ENCODE measurements around the gene AASS. TPM values are rescaled to one million over a fixed set of nuclear protein-coding genes. Genes with fewer than 3 reads are reported as not detected.

The AASS gene
- total RNA-seq, 1 experiment from 2014 or later = not detected

GRCh38 chr7:122055073-122055472 lies 89.0 kb downstream of the AASS start:
- H3K9ac ChIP-seq (ENCODE audit: low read length) = no peak overlapping the region
- no peak for DNase-seq
- H2AFZ ChIP-seq (ENCODE audit: low read length) = no peak overlapping the region
- H3K36me3 ChIP-seq (ENCODE audit: insufficient read depth, low read length) = no peaks in the 10 kb centered on the region
- no peaks in the 10 kb centered on the region for H3K79me2 ChIP-seq (ENCODE audit: low read length)
- no peak overlapping the region for H3K27ac ChIP-seq (ENCODE audit: low read length)
- no peaks in the 10 kb centered on the region for H4K20me1 ChIP-seq (ENCODE audit: insufficient read depth, low read depth, low read length)
- no peak overlapping the region for H3K4me2 ChIP-seq (ENCODE audit: low read depth, low read length, poor library complexity, severe bottlenecking)
- no peaks in the 10 kb centered on the region for H3K27me3 ChIP-seq (ENCODE audit: low read length)
- no peaks in the 10 kb centered on the region for H3K4me1 ChIP-seq (ENCODE audit: low read length)
- H3K4me3 ChIP-seq (ENCODE audit: low read length) = no peak overlapping the region
- H3K9me3 ChIP-seq (ENCODE audit: low read length) = peaks cover 3% of the 10 kb centered on the region; the same call in 1 of the 2 replicates
- H3K9me2 ChIP-seq (replicated peaks; ENCODE audit: insufficient read depth, low read length) = no peaks in the 10 kb centered on the region

- H3K27me3 ChIP-seq (ENCODE audit: low read length) = no peaks in the 10 kb centered on the region
- no peak overlapping the region for H3K4me3 ChIP-seq (ENCODE audit: low read length)
- no peaks in the 10 kb centered on the region for H3K4me1 ChIP-seq (ENCODE audit: low read length)
- DNase-seq = no peak
- H4K20me1 ChIP-seq (ENCODE audit: insufficient read depth, low read depth, low read length) = no peaks in the 10 kb centered on the region
- no peak overlapping the region for H3K4me2 ChIP-seq (ENCODE audit: low read depth, low read length, poor library complexity, severe bottlenecking)
- no peaks in the 10 kb centered on the region for H3K9me2 ChIP-seq (replicated peaks; ENCODE audit: insufficient read depth, low read length)
- H2AFZ ChIP-seq (ENCODE audit: low read length) = no peak overlapping the region
- H3K9me3 ChIP-seq (ENCODE audit: low read length) = peaks cover 3% of the 10 kb centered on the region; the same call in 1 of the 2 replicates
- H3K9ac ChIP-seq (ENCODE audit: low read length) = no peak overlapping the region
- H3K27ac ChIP-seq (ENCODE audit: low read length) = no peak overlapping the region
- H3K79me2 ChIP-seq (ENCODE audit: low read length) = no peaks in the 10 kb centered on the region
- no peaks in the 10 kb centered on the region for H3K36me3 ChIP-seq (ENCODE audit: insufficient read depth, low read length)
Measured at GRCh38 chr7:122054393-122054792, 89.7 kb downstream of the AASS start.

GRCh38 chr7:122046402-122046801 lies 97.6 kb downstream of the AASS start:
- Histone ChIP-seq H3K4me2 (ENCODE audit: low read depth, low read length, poor library complexity, severe bottlenecking) (no peak overlapping the region), H3K4me1 (ENCODE audit: low read length) (no peaks in the 10 kb centered on the region), H3K9ac (ENCODE audit: low read length) (no peak overlapping the region), H3K27me3 (ENCODE audit: low read length) (no peaks in the 10 kb centered on the region), H3K27ac (ENCODE audit: low read length) (no peak overlapping the region), H3K79me2 (ENCODE audit: low read length) (no peaks in the 10 kb centered on the region), H3K9me3 (ENCODE audit: low read length) (no peaks in the 10 kb centered on the region), H4K20me1 (ENCODE audit: insufficient read depth, low read depth, low read length) (no peaks in the 10 kb centered on the region), H3K9me2 (replicated peaks; ENCODE audit: insufficient read depth, low read length) (no peaks in the 10 kb centered on the region), H3K36me3 (ENCODE audit: insufficient read depth, low read length) (no peaks in the 10 kb centered on the region), H3K4me3 (ENCODE audit: low read length) (no peak overlapping the region), H2AFZ (ENCODE audit: low read length) (no peak overlapping the region)
- no peak for DNase-seq

- no peak overlapping the region for H3K9ac ChIP-seq (ENCODE audit: low read length)
- no peak overlapping the region for H2AFZ ChIP-seq (ENCODE audit: low read length)
- no peaks in the 10 kb centered on the region for H3K4me1 ChIP-seq (ENCODE audit: low read length)
- no peak for DNase-seq
- no peak overlapping the region for H3K4me2 ChIP-seq (ENCODE audit: low read depth, low read length, poor library complexity, severe bottlenecking)
- H3K9me2 ChIP-seq (replicated peaks; ENCODE audit: insufficient read depth, low read length) = no peaks in the 10 kb centered on the region
- H3K9me3 ChIP-seq (ENCODE audit: low read length) = no peaks in the 10 kb centered on the region
- H3K27ac ChIP-seq (ENCODE audit: low read length) = no peak overlapping the region
- H3K36me3 ChIP-seq (ENCODE audit: insufficient read depth, low read length) = no peaks in the 10 kb centered on the region
- no peak overlapping the region for H3K4me3 ChIP-seq (ENCODE audit: low read length)
- no peaks in the 10 kb centered on the region for H3K27me3 ChIP-seq (ENCODE audit: low read length)
- H4K20me1 ChIP-seq (ENCODE audit: insufficient read depth, low read depth, low read length) = no peaks in the 10 kb centered on the region
- no peaks in the 10 kb centered on the region for H3K79me2 ChIP-seq (ENCODE audit: low read length)
Measured at GRCh38 chr7:122040147-122040546, 103.9 kb downstream of the AASS start.

GRCh38 chr7:122038904-122039303 lies 105.1 kb downstream of the AASS start:
- Histone ChIP-seq H3K79me2 (ENCODE audit: low read length) (no peaks in the 10 kb centered on the region), H3K4me3 (ENCODE audit: low read length) (no peak overlapping the region), H3K4me1 (ENCODE audit: low read length) (no peaks in the 10 kb centered on the region), H3K36me3 (ENCODE audit: insufficient read depth, low read length) (no peaks in the 10 kb centered on the region), H3K27me3 (ENCODE audit: low read length) (no peaks in the 10 kb centered on the region), H3K9ac (ENCODE audit: low read length) (no peak overlapping the region), H4K20me1 (ENCODE audit: insufficient read depth, low read depth, low read length) (no peaks in the 10 kb centered on the region), H3K4me2 (ENCODE audit: low read depth, low read length, poor library complexity, severe bottlenecking) (no peak overlapping the region), H3K9me3 (ENCODE audit: low read length) (no peaks in the 10 kb centered on the region), H3K9me2 (replicated peaks; ENCODE audit: insufficient read depth, low read length) (no peaks in the 10 kb centered on the region), H2AFZ (ENCODE audit: low read length) (no peak overlapping the region), H3K27ac (ENCODE audit: low read length) (no peak overlapping the region)
- no peak for DNase-seq

GRCh38 chr7:122038134-122038533 lies 105.9 kb downstream of the AASS start:
- Histone ChIP-seq H3K27ac (ENCODE audit: low read length) (no peak overlapping the region), H3K9ac (ENCODE audit: low read length) (no peak overlapping the region), H3K4me2 (ENCODE audit: low read depth, low read length, poor library complexity, severe bottlenecking) (no peak overlapping the region), H2AFZ (ENCODE audit: low read length) (no peak overlapping the region), H3K79me2 (ENCODE audit: low read length) (no peaks in the 10 kb centered on the region), H3K9me3 (ENCODE audit: low read length) (no peaks in the 10 kb centered on the region), H4K20me1 (ENCODE audit: insufficient read depth, low read depth, low read length) (no peaks in the 10 kb centered on the region), H3K36me3 (ENCODE audit: insufficient read depth, low read length) (no peaks in the 10 kb centered on the region), H3K27me3 (ENCODE audit: low read length) (no peaks in the 10 kb centered on the region), H3K9me2 (replicated peaks; ENCODE audit: insufficient read depth, low read length) (no peaks in the 10 kb centered on the region), H3K4me3 (ENCODE audit: low read length) (no peak overlapping the region), H3K4me1 (ENCODE audit: low read length) (no peaks in the 10 kb centered on the region)
- DNase-seq = no peak

GRCh38 chr7:122035876-122036275 lies 108.2 kb downstream of the AASS start:
- H3K9ac ChIP-seq (ENCODE audit: low read length) = no peak overlapping the region
- H3K9me2 ChIP-seq (replicated peaks; ENCODE audit: insufficient read depth, low read length) = no peaks in the 10 kb centered on the region
- no peaks in the 10 kb centered on the region for H3K36me3 ChIP-seq (ENCODE audit: insufficient read depth, low read length)
- no peak overlapping the region for H2AFZ ChIP-seq (ENCODE audit: low read length)
- no peak for DNase-seq
- no peaks in the 10 kb centered on the region for H4K20me1 ChIP-seq (ENCODE audit: insufficient read depth, low read depth, low read length)
- H3K4me3 ChIP-seq (ENCODE audit: low read length) = no peak overlapping the region
- no peak overlapping the region for H3K4me2 ChIP-seq (ENCODE audit: low read depth, low read length, poor library complexity, severe bottlenecking)
- H3K4me1 ChIP-seq (ENCODE audit: low read length) = no peaks in the 10 kb centered on the region
- H3K27ac ChIP-seq (ENCODE audit: low read length) = no peak overlapping the region
- H3K79me2 ChIP-seq (ENCODE audit: low read length) = no peaks in the 10 kb centered on the region
- no peaks in the 10 kb centered on the region for H3K9me3 ChIP-seq (ENCODE audit: low read length)
- H3K27me3 ChIP-seq (ENCODE audit: low read length) = no peaks in the 10 kb centered on the region

- H3K79me2 ChIP-seq (ENCODE audit: low read length) = no peaks in the 10 kb centered on the region
- no peaks in the 10 kb centered on the region for H3K9me2 ChIP-seq (replicated peaks; ENCODE audit: insufficient read depth, low read length)
- H3K4me2 ChIP-seq (ENCODE audit: low read depth, low read length, poor library complexity, severe bottlenecking) = no peak overlapping the region
- no peak overlapping the region for H3K9ac ChIP-seq (ENCODE audit: low read length)
- H3K9me3 ChIP-seq (ENCODE audit: low read length) = no peaks in the 10 kb centered on the region
- no peak overlapping the region for H3K4me3 ChIP-seq (ENCODE audit: low read length)
- no peak overlapping the region for H2AFZ ChIP-seq (ENCODE audit: low read length)
- no peaks in the 10 kb centered on the region for H4K20me1 ChIP-seq (ENCODE audit: insufficient read depth, low read depth, low read length)
- no peak for DNase-seq
- no peaks in the 10 kb centered on the region for H3K36me3 ChIP-seq (ENCODE audit: insufficient read depth, low read length)
- no peak overlapping the region for H3K27ac ChIP-seq (ENCODE audit: low read length)
- H3K4me1 ChIP-seq (ENCODE audit: low read length) = no peaks in the 10 kb centered on the region
- no peaks in the 10 kb centered on the region for H3K27me3 ChIP-seq (ENCODE audit: low read length)
Measured at GRCh38 chr7:122033641-122034040, 110.4 kb downstream of the AASS start.

GRCh38 chr7:122027058-122027457 lies 117.0 kb downstream of the AASS start:
- H3K4me3 ChIP-seq (ENCODE audit: low read length) = no peak overlapping the region
- no peak overlapping the region for H3K4me2 ChIP-seq (ENCODE audit: low read depth, low read length, poor library complexity, severe bottlenecking)
- H3K79me2 ChIP-seq (ENCODE audit: low read length) = no peaks in the 10 kb centered on the region
- H2AFZ ChIP-seq (ENCODE audit: low read length) = no peak overlapping the region
- H3K9ac ChIP-seq (ENCODE audit: low read length) = no peak overlapping the region
- no peak overlapping the region for H3K27ac ChIP-seq (ENCODE audit: low read length)
- H3K9me2 ChIP-seq (replicated peaks; ENCODE audit: insufficient read depth, low read length) = no peaks in the 10 kb centered on the region
- no peaks in the 10 kb centered on the region for H3K36me3 ChIP-seq (ENCODE audit: insufficient read depth, low read length)
- no peaks in the 10 kb centered on the region for H4K20me1 ChIP-seq (ENCODE audit: insufficient read depth, low read depth, low read length)
- H3K9me3 ChIP-seq (ENCODE audit: low read length) = no peaks in the 10 kb centered on the region
- H3K27me3 ChIP-seq (ENCODE audit: low read length) = no peaks in the 10 kb centered on the region
- no peak for DNase-seq
- no peaks in the 10 kb centered on the region for H3K4me1 ChIP-seq (ENCODE audit: low read length)

All from Karpas-422 (cell line).